ENCODE results near the gene EML4.

EML4 gene

GRCh38 chr2:42298996-42299754, 130.0 kb downstream of the EML4 start:
- no peaks in the 10 kb centered on the region for H3K4me1 ChIP-seq (ENCODE audit: control insufficient read depth in 1 of 2, insufficient read depth in 2 of 2, low read length in 2 of 2)
- no peak overlapping the region for H3K27ac ChIP-seq (ENCODE audit: low read length)

GRCh38 chr2:42300527-42300926, 131.4 kb downstream of the EML4 start:
- Histone ChIP-seq H3K27me3 (ENCODE audit: low read depth, low read length) (no peaks in the 10 kb centered on the region), H3K9me3 (ENCODE audit: control insufficient read depth in 1 of 2, low read length in 2 of 2) (no peaks in the 10 kb centered on the region), H3K36me3 (ENCODE audit: control insufficient read depth in 1 of 2, insufficient read depth in 2 of 2, low read length in 2 of 2) (peaks cover 37 to 39% of the 10 kb centered on the region in 2 donors), H3K4me1 (ENCODE audit: control insufficient read depth in 1 of 2, insufficient read depth in 2 of 2, low read length in 2 of 2) (no peaks in the 10 kb centered on the region), H3K27ac (ENCODE audit: low read length) (no peak overlapping the region), H3K4me3 (ENCODE audit: low read depth in 1 of 2, low read length in 2 of 2) (no peak overlapping the region)

More at GRCh38 chr2:42298996-42299754, 130.0 kb downstream of the EML4 start:
- peaks cover 40% of the 10 kb centered on the region in 2 donors for H3K36me3 ChIP-seq (ENCODE audit: control insufficient read depth in 1 of 2, insufficient read depth in 2 of 2, low read length in 2 of 2)
- no peak overlapping the region for H3K4me3 ChIP-seq (ENCODE audit: low read depth in 1 of 2, low read length in 2 of 2)
- no peaks in the 10 kb centered on the region for H3K27me3 ChIP-seq (ENCODE audit: low read depth, low read length)
- H3K9me3 ChIP-seq (ENCODE audit: control insufficient read depth in 1 of 2, low read length in 2 of 2), result no peaks in the 10 kb centered on the region

GRCh38 chr2:42303252-42303651, 134.1 kb downstream of the EML4 start:
- Histone ChIP-seq H3K27ac (ENCODE audit: low read length) (no peak overlapping the region), H3K36me3 (ENCODE audit: control insufficient read depth in 1 of 2, insufficient read depth in 2 of 2, low read length in 2 of 2) (peaks cover 27 to 41% of the 10 kb centered on the region in 2 donors), H3K4me3 (ENCODE audit: low read depth in 1 of 2, low read length in 2 of 2) (no peak overlapping the region)

DNA sequence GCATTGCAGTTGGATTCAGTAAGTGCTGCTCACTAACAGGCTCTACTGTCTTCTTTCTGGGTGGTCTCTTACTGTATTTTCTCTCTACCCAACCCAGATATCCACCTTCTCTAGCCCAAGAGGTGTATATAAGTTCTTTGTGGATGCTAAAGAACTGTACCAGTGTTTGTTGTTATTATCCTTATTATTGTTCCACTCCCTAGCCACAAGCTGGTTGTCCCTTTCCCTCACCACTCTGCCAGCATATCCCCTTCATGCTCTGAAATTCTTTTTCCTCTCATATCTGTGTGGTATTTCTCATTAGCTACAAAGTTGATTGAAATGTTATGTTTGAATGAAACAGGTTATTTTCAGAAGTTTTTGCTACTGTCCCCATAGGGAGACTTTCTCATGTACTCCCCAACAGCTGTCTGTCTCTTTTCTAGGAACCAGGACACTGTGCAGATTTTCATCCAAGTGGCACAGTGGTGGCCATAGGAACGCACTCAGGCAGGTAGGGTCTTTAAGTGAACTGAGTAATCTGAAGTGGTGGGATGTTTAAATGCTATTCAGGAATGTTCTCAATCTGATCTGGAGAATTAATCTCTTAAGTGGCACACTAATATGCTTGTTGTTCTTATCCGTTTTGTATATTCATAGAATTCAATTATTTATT, 135.0 kb downstream of the EML4 start:
- Histone ChIP-seq H3K36me3 (ENCODE audit: control insufficient read depth in 1 of 2, insufficient read depth in 2 of 2, low read length in 2 of 2) (peaks cover 30 to 41% of the 10 kb centered on the region in 2 donors), H3K4me1 (ENCODE audit: control insufficient read depth in 1 of 2, insufficient read depth in 2 of 2, low read length in 2 of 2) (no peaks in the 10 kb centered on the region), H3K4me3 (ENCODE audit: low read depth in 1 of 2, low read length in 2 of 2) (no peak overlapping the region), H3K9me3 (ENCODE audit: control insufficient read depth in 1 of 2, low read length in 2 of 2) (no peaks in the 10 kb centered on the region), H3K27ac (ENCODE audit: low read length) (no peak overlapping the region), H3K27me3 (ENCODE audit: low read depth, low read length) (no peaks in the 10 kb centered on the region)

More at GRCh38 chr2:42303252-42303651, 134.1 kb downstream of the EML4 start:
- no peaks in the 10 kb centered on the region for H3K4me1 ChIP-seq (ENCODE audit: control insufficient read depth in 1 of 2, insufficient read depth in 2 of 2, low read length in 2 of 2)
- H3K9me3 ChIP-seq (ENCODE audit: control insufficient read depth in 1 of 2, low read length in 2 of 2), result no peaks in the 10 kb centered on the region
- no peaks in the 10 kb centered on the region for H3K27me3 ChIP-seq (ENCODE audit: low read depth, low read length)

DNA sequence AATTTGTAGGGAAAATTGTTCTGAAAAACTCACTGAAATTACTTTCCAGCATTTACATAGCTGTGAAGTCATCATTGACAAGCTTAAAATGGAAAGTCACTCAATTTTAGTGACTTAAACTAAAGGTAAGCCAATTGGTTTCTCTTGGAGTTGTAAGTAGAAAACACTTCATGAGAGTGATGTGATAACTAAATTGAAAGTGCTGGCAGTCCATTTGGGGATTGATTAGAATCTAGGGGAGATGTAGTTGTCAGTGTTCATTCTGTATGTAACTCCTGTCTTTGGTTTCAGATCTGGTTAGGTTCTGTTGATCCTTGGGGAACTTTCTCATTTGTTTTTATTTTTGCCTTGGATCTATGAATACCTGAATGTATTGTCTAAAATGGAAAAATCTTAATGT, 138.0 kb downstream of the EML4 start:
- Histone ChIP-seq H3K27me3 (ENCODE audit: low read depth, low read length) (no peaks in the 10 kb centered on the region), H3K4me3 (ENCODE audit: low read depth in 1 of 2, low read length in 2 of 2) (no peak overlapping the region), H3K27ac (ENCODE audit: low read length) (no peak overlapping the region), H3K4me1 (ENCODE audit: control insufficient read depth in 1 of 2, insufficient read depth in 2 of 2, low read length in 2 of 2) (no peaks in the 10 kb centered on the region), H3K36me3 (ENCODE audit: control insufficient read depth in 1 of 2, insufficient read depth in 2 of 2, low read length in 2 of 2) (peaks cover 26 to 28% of the 10 kb centered on the region in 2 donors), H3K9me3 (ENCODE audit: control insufficient read depth in 1 of 2, low read length in 2 of 2) (no peaks in the 10 kb centered on the region)

GRCh38 chr2:42309366-42309765, 140.2 kb downstream of the EML4 start:
- Histone ChIP-seq H3K4me3 (ENCODE audit: low read depth in 1 of 2, low read length in 2 of 2) (no peak overlapping the region), H3K9me3 (ENCODE audit: control insufficient read depth in 1 of 2, low read length in 2 of 2) (no peaks in the 10 kb centered on the region), H3K36me3 (ENCODE audit: control insufficient read depth in 1 of 2, insufficient read depth in 2 of 2, low read length in 2 of 2) (peaks cover 15% of the 10 kb centered on the region in 2 donors), H3K27ac (ENCODE audit: low read length) (no peak overlapping the region), H3K4me1 (ENCODE audit: control insufficient read depth in 1 of 2, insufficient read depth in 2 of 2, low read length in 2 of 2) (no peaks in the 10 kb centered on the region), H3K27me3 (ENCODE audit: low read depth, low read length) (no peaks in the 10 kb centered on the region)

DNA sequence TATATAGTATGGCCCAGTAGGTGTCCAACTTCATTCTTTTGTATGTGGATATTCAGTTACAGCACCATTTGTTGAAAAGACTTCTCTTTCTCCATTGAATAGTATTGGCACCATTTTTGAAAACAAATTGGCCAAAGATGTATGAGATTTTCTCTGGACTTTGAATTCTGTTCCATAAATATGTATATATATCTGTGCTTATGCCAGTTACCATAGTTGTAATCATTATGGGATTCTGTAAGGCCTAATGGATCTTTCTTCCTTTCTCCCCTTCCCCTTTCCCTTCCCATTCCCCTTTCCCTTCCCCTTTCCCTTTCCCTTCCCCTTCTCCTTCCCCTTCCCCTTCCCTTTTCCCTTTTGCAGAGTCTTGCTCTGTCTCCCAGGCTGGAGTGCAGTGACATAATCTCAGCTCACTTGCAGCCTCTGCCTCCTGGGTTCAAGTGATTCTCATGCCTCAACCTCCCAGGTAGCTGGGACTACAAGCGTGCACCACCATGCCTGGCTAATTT, 140.9 kb downstream of the EML4 start:
- Histone ChIP-seq H3K4me1 (ENCODE audit: control insufficient read depth in 1 of 2, insufficient read depth in 2 of 2, low read length in 2 of 2) (no peaks in the 10 kb centered on the region), H3K9me3 (ENCODE audit: control insufficient read depth in 1 of 2, low read length in 2 of 2) (no peaks in the 10 kb centered on the region), H3K27ac (ENCODE audit: low read length) (no peak overlapping the region), H3K36me3 (ENCODE audit: control insufficient read depth in 1 of 2, insufficient read depth in 2 of 2, low read length in 2 of 2) (peaks cover 9 to 11% of the 10 kb centered on the region in 2 donors), H3K4me3 (ENCODE audit: low read depth in 1 of 2, low read length in 2 of 2) (no peak overlapping the region), H3K27me3 (ENCODE audit: low read depth, low read length) (no peaks in the 10 kb centered on the region)

- no peak overlapping the region for H3K27ac ChIP-seq (ENCODE audit: low read length)
- peaks cover 11 to 18% of the 10 kb centered on the region in 2 donors for H3K36me3 ChIP-seq (ENCODE audit: control insufficient read depth in 1 of 2, insufficient read depth in 2 of 2, low read length in 2 of 2)
- no peaks in the 10 kb centered on the region for H3K4me1 ChIP-seq (ENCODE audit: control insufficient read depth in 1 of 2, insufficient read depth in 2 of 2, low read length in 2 of 2)
- no peaks in the 10 kb centered on the region for H3K9me3 ChIP-seq (ENCODE audit: control insufficient read depth in 1 of 2, low read length in 2 of 2)
- no peaks in the 10 kb centered on the region for H3K27me3 ChIP-seq (ENCODE audit: low read depth, low read length)
- H3K4me3 ChIP-seq (ENCODE audit: low read depth in 1 of 2, low read length in 2 of 2), result no peak overlapping the region
Measured at GRCh38 chr2:42312106-42312505, 143.0 kb downstream of the EML4 start.

GRCh38 chr2:42314892-42315468, 145.8 kb downstream of the EML4 start:
- no peaks in the 10 kb centered on the region for H3K9me3 ChIP-seq (ENCODE audit: control insufficient read depth in 1 of 2, low read length in 2 of 2)
- H3K4me3 ChIP-seq (ENCODE audit: low read depth in 1 of 2, low read length in 2 of 2), result no peak overlapping the region
- no peaks in the 10 kb centered on the region for H3K27me3 ChIP-seq (ENCODE audit: low read depth, low read length)
- H3K4me1 ChIP-seq (ENCODE audit: control insufficient read depth in 1 of 2, insufficient read depth in 2 of 2, low read length in 2 of 2), result no peaks in the 10 kb centered on the region
- no peak overlapping the region for H3K27ac ChIP-seq (ENCODE audit: low read length)
- peaks cover 15 to 23% of the 10 kb centered on the region in 2 donors for H3K36me3 ChIP-seq (ENCODE audit: control insufficient read depth in 1 of 2, insufficient read depth in 2 of 2, low read length in 2 of 2)

DNA sequence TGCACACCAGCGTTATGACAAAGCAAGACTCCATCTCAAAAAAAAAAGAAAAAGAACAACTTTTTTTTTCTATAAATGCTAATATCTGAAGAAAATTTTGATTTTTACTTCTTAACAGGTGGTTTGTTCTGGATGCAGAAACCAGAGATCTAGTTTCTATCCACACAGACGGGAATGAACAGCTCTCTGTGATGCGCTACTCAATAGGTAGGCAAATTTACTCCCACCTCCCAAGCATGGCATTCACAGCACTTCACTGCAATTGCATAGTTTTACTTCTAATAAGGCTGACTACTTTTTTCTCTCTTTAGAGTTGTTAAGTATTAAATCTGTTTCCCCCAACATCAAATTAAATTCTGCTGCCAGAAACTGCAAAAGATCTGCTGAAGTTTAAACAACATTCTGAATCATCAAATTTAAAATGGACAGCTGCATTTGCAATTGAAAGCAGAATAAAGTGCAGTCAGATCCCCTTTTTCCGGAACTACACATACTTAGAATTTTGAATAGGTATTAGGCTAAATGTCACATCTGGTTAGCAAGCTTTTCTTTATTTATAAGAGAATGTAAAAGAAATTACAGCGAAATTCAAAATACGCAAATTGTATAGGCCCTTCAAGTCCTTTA, 146.8 kb downstream of the EML4 start:
- no peak overlapping the region for H3K4me3 ChIP-seq (ENCODE audit: low read depth in 1 of 2, low read length in 2 of 2)
- H3K9me3 ChIP-seq (ENCODE audit: control insufficient read depth in 1 of 2, low read length in 2 of 2), result no peaks in the 10 kb centered on the region
- no peaks in the 10 kb centered on the region for H3K4me1 ChIP-seq (ENCODE audit: control insufficient read depth in 1 of 2, insufficient read depth in 2 of 2, low read length in 2 of 2)
- no peaks in the 10 kb centered on the region for H3K27me3 ChIP-seq (ENCODE audit: low read depth, low read length)
- H3K36me3 ChIP-seq (ENCODE audit: control insufficient read depth in 1 of 2, insufficient read depth in 2 of 2, low read length in 2 of 2), result peaks cover 15 to 23% of the 10 kb centered on the region in 2 donors
- no peak overlapping the region for H3K27ac ChIP-seq (ENCODE audit: low read length)

- no peaks in the 10 kb centered on the region for H3K9me3 ChIP-seq (ENCODE audit: control insufficient read depth in 1 of 2, low read length in 2 of 2)
- no peaks in the 10 kb centered on the region for H3K4me1 ChIP-seq (ENCODE audit: control insufficient read depth in 1 of 2, insufficient read depth in 2 of 2, low read length in 2 of 2)
- H3K27me3 ChIP-seq (ENCODE audit: low read depth, low read length), result no peaks in the 10 kb centered on the region
- H3K36me3 ChIP-seq (ENCODE audit: control insufficient read depth in 1 of 2, insufficient read depth in 2 of 2, low read length in 2 of 2), result peaks cover 15 to 27% of the 10 kb centered on the region in 2 donors
- no peak overlapping the region for H3K27ac ChIP-seq (ENCODE audit: low read length)
- no peak overlapping the region for H3K4me3 ChIP-seq (ENCODE audit: low read depth in 1 of 2, low read length in 2 of 2)
Measured at GRCh38 chr2:42316910-42317309, 147.8 kb downstream of the EML4 start.
